Dedifferentiated amniotic fluid mesenchymal stem cell (primary cell): ENCODE results near the gene NACAD.

Source experiments
- DNase-seq: peaks from one replicate; pipeline ENCODE4 v3.0.0-alpha.2; 2016; ENCODE audit errors: extremely low spot score

The NACAD gene

DNA sequence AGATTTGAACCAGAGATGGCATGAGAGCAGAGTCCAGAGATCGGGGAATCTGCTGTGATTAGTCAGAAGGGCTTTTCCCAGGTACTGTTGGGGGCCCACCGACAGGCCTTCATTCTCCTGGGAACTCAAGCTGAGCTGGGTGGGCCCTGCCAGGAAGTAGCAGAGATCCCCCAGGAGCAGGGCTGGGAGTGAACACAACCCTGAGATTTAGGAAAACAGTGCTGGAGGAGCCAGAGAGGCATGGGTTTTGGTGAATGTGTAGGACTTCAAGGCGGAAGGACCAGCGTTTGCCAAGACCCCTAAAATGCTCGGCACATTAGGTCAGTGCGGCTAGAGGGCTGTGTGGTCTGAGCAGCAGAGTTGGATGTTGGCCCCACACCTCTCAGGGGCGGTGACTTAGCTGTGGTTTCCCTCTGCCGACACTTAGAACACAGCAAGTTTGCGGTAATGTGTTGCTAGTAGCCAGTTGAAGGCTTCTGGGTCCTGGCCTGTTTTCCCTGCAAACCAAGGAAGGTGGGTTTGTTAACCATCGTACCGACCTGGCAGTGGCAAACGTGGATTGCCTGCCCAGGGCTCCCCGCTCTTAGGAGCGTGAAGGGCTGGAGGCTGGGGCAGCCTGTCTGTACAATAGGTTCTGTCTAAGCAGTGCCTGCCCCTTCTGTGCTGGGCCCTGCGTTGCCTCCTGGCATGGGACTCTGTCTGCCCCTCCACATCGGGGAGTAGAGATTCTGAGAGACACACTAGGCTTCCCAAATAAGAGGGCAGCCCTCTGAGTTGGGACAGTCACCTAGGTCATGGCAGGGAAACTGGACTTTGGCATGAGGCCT, 14.0 kb downstream of the NACAD start:
- no peak for DNase-seq

DNA sequence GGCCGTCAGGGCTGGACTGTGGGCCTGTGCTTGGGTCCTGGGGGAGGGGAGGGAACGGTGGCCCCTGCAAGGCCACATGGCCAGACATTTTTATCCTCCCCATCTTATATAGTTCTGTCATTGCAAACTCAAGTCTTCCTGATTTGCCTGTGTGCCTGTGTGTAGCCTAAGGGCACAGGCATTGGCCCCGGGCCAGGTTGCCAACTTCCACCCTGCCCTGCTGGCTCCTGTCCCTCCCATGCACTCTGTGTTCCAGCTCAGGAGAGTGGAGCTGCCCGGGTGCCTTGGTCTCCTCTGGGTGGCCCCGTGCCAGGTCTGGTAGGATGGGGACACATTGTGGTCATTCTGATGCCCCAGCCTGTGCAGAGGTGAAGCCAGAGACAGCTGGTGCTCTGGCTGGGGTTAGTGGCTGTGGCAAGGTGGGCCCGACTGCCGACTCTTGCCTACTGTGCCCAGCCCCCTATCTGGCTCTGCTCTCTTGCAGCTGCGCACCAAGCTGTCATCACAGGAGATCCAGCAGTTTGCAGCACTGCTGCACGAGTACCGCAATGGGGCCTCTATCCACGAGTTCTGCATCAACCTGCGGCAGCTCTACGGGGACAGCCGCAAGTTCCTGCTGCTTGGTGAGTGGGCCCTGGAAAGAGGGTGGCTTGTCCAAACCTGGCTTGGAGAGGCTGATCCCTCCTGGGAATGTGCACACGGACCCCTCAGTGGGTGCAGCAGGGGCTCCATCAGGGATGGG, 14.8 kb downstream of the NACAD start:
- DNase-seq: no peak

DNA sequence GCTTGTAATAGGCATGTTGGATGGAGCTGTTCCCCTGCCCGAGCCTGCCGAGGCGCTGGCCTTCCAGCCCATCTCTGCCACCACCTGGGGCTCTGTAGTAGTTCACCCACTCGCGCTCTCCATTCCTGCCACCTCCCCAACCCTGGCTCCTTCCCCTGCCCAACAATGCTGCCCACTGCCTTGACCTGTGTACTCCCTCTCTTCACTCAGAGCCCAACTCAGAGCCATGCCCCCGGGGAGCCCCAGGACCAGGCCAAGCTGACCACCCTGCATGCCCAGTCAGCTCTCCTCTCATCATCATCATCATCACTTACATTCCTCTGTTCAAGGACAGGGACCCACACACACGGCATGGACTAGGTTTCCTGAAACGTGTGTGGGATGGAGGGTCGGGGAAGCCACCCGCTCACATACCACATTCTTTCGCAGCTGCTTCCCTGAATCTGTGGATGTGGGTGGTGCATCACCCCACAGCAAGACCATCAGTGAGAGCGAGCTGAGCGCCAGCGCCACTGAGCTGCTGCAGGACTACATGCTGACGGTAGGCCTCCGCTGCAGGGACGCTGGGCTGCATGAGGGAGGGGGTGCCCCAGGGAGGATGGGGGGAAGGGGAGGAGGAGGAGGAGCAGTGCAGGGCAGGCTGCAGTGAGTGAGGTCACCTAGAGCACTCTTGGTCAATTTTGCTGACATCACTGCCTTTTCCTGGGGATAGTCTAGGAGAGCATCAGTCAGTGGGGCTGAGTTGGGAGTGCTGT, 15.6 kb downstream of the NACAD start:
- no peak for DNase-seq

- DNase-seq: no peak
Measured at GRCh38 chr7:45072131-45073030, 16.4 kb downstream of the NACAD start.

GRCh38 chr7:45071528-45071927, 17.2 kb downstream of the NACAD start:
- no peak for DNase-seq

- no peak for DNase-seq
Measured at GRCh38 chr7:45070254-45070642, 18.5 kb downstream of the NACAD start.

DNA sequence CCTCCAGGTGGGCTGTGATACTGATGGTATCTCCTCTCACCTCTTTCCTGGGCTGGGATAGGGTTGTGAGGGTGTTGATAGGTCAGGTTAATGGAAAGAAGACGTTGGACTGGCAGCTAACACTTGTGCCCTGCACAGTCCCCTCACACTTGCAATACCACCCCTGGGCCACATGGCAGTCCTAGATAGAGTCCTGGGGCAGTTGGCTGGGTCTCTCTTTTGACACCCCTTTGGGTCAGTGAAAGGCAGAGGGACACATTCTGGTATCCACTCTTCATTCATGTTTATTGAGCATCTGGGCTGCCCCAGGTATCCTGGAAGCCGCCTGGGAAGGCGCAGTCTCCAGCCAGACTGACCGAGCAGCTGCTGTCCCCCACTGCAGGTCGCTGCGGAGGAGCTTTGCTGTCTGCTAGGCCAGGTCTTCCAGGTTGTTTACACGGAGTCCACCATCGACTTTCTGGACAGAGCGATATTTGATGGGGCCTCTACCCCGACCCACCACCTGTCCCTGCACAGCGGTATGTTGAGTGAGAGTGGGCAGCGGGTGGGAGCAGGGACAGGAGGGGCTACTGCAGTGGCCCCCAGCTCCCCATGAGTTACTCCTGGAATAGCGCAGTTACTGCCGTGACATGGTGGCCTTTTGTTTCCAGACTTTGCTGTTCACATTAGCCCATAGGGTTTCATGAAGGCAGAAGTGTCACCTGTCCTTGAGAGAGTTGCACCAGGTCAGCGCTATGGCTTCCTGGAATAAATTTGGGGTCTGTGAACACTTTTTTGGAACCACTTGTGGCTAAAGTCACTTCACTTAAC, 19.1 kb downstream of the NACAD start:
- DNase-seq: no peak

- DNase-seq: no peak
Measured at GRCh38 chr7:45068236-45069023, 20.3 kb downstream of the NACAD start.

DNA sequence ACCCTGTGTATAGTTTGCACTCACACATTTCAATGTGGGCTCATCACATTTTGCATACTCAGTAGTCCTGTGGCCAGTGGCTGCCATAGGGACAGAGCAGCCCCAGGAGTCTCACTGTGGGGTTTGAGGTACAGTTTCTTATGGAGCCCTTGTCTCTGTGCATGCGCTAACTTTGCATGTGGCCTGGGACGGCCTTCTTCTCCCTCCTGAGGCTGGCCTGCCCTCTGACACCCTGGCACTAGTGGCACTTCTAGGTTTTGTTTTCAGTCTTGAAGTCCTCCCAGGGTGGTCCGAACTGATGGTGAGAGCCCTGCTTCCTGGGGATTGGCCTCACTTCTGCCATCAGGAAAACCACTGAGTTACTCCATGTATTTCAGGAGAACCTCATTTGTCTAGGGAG, 21.2 kb downstream of the NACAD start:
- DNase-seq: no peak

GRCh38 chr7:45066409-45066808, 22.4 kb downstream of the NACAD start:
- DNase-seq: no peak

GRCh38 chr7:45065031-45065995, 23.5 kb downstream of the NACAD start:
- no peak for DNase-seq

GRCh38 chr7:45064047-45064725, 24.6 kb downstream of the NACAD start:
- DNase-seq: no peak

DNA sequence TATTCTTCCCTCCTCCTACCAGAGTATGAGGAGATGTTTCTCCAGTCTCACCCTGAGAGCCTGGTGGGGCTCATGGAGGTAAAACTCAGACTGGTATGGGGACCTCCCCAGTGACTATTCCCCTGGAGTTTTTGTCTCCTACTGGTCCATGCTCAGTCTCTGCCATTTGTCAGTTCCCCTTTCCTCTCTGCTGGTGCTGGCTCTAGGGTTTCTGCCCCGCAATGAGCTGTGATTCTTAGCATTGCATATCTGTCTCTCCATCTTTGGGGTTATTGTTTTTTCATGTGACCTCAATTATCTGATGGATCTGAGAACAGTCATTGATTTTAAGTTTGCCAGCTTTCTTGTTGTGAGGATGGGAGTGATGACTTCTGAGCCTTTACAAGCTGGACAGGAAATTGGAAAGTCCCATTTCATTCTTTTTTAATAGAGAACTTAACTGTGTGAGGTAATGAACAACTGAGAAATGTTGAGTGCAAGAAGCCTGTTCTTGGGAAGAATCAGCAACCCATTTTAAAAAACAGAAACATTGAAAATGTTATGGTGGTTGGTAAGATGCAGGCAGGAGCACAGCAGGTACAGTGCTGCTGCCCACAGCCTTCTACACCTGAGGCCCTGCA, 26.9 kb downstream of the NACAD start:
- DNase-seq: no peak

GRCh38 chr7:45061352-45061751, 27.4 kb downstream of the NACAD start:
- no peak for DNase-seq

- DNase-seq: no peak
Measured at GRCh38 chr7:45060295-45060694, 28.5 kb downstream of the NACAD start.

- no peak for DNase-seq
Measured at GRCh38 chr7:45057878-45058277, 30.9 kb downstream of the NACAD start.

GRCh38 chr7:45055594-45056219, 33.1 kb downstream of the NACAD start:
- DNase-seq: no peak
